Astrocyte of the cerebellum (primary cell): ENCODE measurements around the gene SECISBP2.
"Not testable (repeated sequence)": the region's sequence is repeated elsewhere in the genome, so short reads cannot be mapped to it uniquely, and the experiment has no call there.

Experiments used
- DNase-seq: peaks from one replicate; pipeline ENCODE4 v3.0.0-alpha.2; 2011; ENCODE audit warnings: low read depth
- H3K4me3 ChIP-seq: 2 replicates; pipeline ENCODE4 v1.5.1; 2011; ENCODE audit warnings: mild to moderate bottlenecking, low read depth, low read length, moderate library complexity
- in situ Hi-C: cut with HindIII; loops from 2 replicates; pipeline ENCODE4 v1.10.0; 2017; ENCODE audit warnings: low sequenced_read_pairs
- TF ChIP-seq, protein P1 (sequence below): IDR thresholded peaks from 2 replicates; pipeline ENCODE4 v1.5.1; 2012; ENCODE audit warnings: low read length, low read depth, moderate library complexity, mild to moderate bottlenecking; ENCODE audit errors: missing control alignments

SECISBP2 gene

GRCh38 chr9:89318123-89319014 lies at the start of gene SECISBP2:
SECISBP2 (plus strand) TSS chr9:89318500; CDS start chr9:89318577, 77 bp downstream.
- peak within 1 kb of the TSS; percentile 68 for H3K4me3 ChIP-seq
- in situ Hi-C loops = loop anchor here (10.0 kb wide), 1 partner anchor 616 kb away; no protein-coding TSS in a partner anchor
- peak; percentile 95 for DNase-seq
- TF ChIP-seq, protein P1, sequence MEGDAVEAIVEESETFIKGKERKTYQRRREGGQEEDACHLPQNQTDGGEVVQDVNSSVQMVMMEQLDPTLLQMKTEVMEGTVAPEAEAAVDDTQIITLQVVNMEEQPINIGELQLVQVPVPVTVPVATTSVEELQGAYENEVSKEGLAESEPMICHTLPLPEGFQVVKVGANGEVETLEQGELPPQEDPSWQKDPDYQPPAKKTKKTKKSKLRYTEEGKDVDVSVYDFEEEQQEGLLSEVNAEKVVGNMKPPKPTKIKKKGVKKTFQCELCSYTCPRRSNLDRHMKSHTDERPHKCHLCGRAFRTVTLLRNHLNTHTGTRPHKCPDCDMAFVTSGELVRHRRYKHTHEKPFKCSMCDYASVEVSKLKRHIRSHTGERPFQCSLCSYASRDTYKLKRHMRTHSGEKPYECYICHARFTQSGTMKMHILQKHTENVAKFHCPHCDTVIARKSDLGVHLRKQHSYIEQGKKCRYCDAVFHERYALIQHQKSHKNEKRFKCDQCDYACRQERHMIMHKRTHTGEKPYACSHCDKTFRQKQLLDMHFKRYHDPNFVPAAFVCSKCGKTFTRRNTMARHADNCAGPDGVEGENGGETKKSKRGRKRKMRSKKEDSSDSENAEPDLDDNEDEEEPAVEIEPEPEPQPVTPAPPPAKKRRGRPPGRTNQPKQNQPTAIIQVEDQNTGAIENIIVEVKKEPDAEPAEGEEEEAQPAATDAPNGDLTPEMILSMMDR = peak; percentile 76

- TF ChIP-seq, protein P1 = no peak
- in situ Hi-C loops = no loop called here
- DNase-seq = no peak
- no peak overlapping the region for H3K4me3 ChIP-seq
These were observed 44.6 kb upstream of the SECISBP2 start for GRCh38 chr9:89273528-89274279.

- H3K4me3 ChIP-seq = no peak overlapping the region
- in situ Hi-C loops = no loop called here
- DNase-seq = peak; percentile 53
- TF ChIP-seq, protein P1 = no peak
These were observed 43.5 kb upstream of the SECISBP2 start for GRCh38 chr9:89274838-89275237.

GRCh38 chr9:89276040-89276439 lies 42.3 kb upstream of the SECISBP2 start:
- DNase-seq = not testable (repeated sequence)

GRCh38 chr9:89277043-89277442 lies 41.3 kb upstream of the SECISBP2 start:
- H3K4me3 ChIP-seq = no peak overlapping the region
- DNase-seq = no peak
- TF ChIP-seq, protein P1 = no peak
- in situ Hi-C loops = no loop called here

More at GRCh38 chr9:89276040-89276439, 42.3 kb upstream of the SECISBP2 start:
- H3K4me3 ChIP-seq, in situ Hi-C loops: not testable (repeated sequence)

- in situ Hi-C loops = no loop called here
- TF ChIP-seq, protein P1 = no peak
- no peak overlapping the region for H3K4me3 ChIP-seq
- no peak for DNase-seq
These were observed 40.8 kb upstream of the SECISBP2 start for GRCh38 chr9:89277454-89277853.
